ENCODE measurements around the gene DOCK4.

DOCK4 gene

GRCh38 chr7:112160771-112161150, 45.4 kb downstream of the DOCK4 start:
- peak; percentile 11 for FAIRE-seq

DNA sequence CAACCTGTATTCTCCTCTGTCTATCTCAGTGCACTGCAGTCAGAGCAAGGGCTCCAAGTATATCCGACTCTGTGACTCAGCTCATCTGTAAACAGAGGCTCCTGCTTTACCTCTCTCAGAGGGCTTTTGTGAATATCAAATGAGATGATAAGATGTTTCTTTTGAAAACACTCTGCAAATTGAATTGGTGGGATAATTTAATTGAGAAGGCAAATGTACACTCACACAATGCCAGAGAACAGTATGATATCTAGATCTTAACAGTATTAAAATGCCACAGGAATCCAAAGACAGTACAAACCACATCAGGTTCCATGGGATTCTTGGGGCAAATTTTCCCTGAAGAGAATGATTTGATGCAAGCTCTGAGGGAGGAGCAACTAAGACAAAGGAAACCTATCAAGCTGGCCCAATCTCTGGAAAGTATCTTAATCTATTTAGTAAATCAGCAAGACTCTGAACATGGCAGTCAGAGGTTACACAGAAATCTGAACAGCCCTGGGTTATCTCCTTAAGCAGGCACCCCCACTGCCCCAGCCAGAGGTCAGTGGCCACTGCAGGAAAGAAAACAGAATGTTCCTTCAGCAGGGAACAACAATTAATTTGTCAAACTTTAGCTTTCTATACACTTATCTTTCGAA, 45.9 kb downstream of the DOCK4 start:
- peak; percentile 83 for FAIRE-seq
- peak; percentile 64 for DNase-seq (ENCODE audit: low spot score)

More at GRCh38 chr7:112160771-112161150, 45.4 kb downstream of the DOCK4 start:
- no peak for DNase-seq (ENCODE audit: low spot score)

DNA sequence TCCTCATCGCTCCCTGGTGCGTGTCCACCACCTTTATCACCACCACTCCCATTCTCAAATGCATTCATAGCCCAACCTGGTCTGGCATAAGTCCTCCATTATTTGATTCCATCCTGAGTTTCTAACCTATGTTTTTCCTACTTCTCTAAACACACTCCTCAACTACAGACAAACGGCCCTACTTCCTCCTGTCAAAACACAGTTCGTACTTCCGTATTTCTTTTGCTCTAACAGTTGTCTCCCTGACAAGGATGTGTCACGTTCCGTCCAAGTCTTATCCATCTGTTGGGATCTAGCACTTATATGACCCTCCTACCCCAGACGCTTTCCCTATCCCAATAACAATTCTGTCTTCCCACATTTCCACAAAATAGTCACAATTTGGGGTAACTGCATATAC, 46.8 kb downstream of the DOCK4 start:
- FAIRE-seq = no peak
- no peak for DNase-seq (ENCODE audit: low spot score)

DNA sequence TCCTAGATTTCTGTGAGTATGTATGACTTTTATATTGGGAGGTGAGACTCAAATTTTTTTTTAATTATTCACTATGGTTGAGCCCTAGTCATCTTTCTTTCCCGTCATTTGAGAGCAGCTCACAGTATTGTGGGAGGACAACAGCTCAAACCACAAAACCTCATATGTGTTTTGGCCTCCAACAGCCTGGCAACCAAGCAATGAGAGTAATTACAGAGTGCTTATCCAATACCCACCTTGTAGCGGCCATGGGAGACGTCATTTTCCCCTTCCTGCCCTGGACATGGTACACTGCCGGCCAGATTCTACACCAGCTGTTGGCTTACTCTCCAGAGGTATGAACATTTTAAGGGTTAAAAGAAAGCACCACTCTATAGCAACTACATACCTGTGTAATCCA, 49.1 kb downstream of the DOCK4 start:
- DNase-seq (ENCODE audit: low spot score) = peak; percentile 99
- peak; percentile 99 for FAIRE-seq

DNA sequence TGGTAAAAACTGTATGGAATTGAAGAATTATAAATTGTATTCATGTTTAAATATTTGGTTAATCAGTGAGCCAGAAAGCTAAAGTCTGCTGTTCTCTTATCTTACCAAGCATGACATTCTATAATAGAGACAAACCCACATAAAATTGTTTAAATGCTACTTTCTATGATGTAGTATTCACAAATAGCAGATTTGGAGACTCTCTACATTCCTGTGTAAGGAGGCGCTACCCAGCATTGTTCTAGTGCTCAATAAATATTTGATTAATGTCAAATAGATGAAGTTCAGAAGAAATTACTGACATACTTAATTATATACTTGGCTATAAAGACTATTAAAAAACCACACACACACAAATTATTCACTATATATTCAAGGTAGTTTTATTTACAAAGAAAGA, 49.8 kb downstream of the DOCK4 start:
- DNase-seq (ENCODE audit: low spot score) = peak; percentile 35
- no peak for FAIRE-seq

DNA sequence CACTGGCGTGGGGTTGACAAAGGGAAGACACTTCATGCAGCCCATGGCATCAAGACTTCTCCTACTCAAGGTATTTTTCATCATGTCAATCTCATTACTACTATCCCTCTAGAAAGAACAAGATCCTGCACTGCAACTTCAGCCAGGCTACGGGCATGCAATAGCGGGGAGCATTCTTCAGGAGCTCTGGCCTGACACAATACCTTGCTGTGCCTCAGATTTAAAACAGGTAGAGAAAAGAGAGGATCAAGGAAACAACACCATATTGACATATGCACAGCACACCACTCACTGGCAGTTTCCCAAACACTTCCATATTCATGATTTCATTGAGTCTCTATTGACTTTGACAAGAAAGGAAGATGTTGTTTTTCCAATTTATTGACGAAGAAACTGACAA, 51.5 kb downstream of the DOCK4 start:
- FAIRE-seq = no peak

DNA sequence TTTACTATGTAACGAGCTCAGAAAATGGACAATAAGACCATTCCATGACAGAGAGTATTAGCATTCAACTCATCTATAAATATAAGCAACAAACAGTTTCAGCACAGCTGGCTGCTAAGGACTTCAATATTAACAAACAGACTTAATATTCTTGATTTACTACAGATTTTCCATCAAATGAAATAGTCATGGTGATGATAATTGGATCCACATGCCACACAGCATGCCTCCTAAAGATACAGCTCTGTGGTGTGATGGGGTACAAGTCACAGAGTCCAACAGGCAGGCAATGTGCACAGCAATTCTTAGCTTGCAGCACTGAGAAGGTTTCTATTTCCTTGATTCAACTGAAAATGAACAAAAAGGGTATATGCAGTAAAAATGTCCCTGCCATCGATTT, 54.0 kb downstream of the DOCK4 start:
- no peak for FAIRE-seq

More for the DNA sequence above, 51.5 kb downstream of the DOCK4 start:
- no peak for DNase-seq (ENCODE audit: low spot score)

GRCh38 chr7:112150823-112151641, 55.2 kb downstream of the DOCK4 start:
- FAIRE-seq = no peak
- DNase-seq (ENCODE audit: low spot score) = peak; percentile 30

More for the DNA sequence above, 54.0 kb downstream of the DOCK4 start:
- no peak for DNase-seq (ENCODE audit: low spot score)

GRCh38 chr7:112149734-112150133, 56.5 kb downstream of the DOCK4 start:
- no peak for DNase-seq (ENCODE audit: low spot score)
- no peak for FAIRE-seq

DNA sequence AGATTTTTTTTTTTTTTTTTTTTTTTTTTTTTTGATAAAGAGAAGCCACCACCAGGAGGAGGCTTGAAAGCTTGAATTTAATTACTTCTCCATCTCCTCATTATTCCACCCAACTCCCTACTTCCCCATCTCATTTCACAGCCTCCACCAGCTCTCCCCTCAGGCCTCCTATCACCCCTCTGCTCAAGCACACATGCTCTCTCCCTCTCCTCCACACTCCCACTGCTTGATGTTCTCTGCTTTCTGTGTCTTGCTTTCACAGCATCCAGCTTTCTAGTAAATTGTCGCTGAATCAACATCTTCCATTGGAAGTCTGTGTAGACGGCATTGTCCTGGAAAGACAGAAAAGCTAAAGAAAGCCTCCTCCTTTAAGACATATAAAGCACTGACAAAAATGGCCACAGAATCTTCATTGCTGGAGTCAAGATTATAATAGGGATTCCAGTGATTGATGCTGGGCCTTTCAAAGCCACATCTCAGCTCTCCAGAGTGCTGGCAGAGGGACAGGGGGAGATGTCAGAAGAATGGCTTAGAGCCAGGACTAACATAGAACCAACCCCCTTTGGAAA, 58.3 kb downstream of the DOCK4 start:
- FAIRE-seq = no peak
- no peak for DNase-seq (ENCODE audit: low spot score)

DNA sequence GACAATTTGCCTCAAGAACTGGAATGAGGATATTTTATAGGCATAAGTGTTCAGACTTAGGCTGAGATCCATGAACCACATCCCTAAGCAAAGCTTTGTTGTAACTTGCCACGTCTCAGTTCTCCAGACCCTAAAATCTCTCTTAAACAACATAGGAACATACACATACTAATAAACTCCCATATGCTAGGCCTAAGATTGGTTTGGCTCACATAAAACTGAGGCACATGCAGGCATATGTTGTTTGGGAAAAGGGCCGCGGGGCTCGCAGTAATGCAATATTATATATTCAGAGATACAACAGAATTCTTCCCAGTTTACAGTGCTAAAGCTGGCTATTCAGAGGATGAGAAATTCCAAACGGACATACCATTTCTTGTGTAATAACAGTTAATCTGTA, 61.0 kb downstream of the DOCK4 start:
- FAIRE-seq = no peak
- no peak for DNase-seq (ENCODE audit: low spot score)

- no peak for FAIRE-seq
- DNase-seq (ENCODE audit: low spot score) = no peak
Observed at GRCh38 chr7:112144284-112145059, 61.7 kb downstream of the DOCK4 start.

DNA sequence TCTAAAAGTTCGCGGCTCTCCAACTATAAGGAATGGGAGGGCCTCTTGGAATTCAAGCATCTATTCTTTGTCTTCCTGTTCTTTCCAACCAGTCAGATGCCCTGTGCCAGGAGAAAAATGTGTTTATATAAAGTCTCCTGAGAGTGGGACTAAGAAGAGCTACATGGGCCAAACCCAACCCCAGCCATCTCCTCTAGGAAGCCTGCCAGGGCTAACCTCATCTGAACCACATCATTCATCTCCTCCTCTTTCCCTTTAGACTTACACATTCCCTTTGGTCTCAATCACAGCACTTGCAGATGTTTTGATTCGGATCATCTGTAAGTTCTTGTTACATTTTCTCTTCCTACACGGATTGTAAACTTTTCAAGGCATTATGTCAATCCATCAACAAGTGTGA, 62.6 kb downstream of the DOCK4 start:
- FAIRE-seq = no peak
- DNase-seq (ENCODE audit: low spot score) = no peak

- FAIRE-seq = no peak
- no peak for DNase-seq (ENCODE audit: low spot score)
Observed at GRCh38 chr7:112143136-112143535, 63.1 kb downstream of the DOCK4 start.

DNA sequence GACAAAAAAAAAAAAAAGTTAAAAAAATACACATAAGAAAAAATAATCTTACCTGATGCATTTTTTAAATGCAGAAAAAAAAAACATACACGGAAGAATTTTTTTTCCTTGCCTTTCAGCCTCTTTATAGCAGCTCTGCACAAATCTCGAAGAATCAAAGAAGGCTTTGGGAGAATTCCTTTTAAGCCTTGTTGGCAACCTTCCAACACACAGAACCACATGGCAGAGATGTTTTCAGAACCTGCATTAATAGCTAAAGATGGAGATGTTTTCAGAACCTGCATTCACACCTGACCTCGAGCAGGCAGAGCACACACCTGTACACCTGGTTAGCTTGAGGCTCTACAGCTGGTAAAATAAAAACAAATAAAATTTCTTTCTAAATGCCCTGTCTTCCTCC, 65.6 kb downstream of the DOCK4 start:
- no peak for FAIRE-seq
- DNase-seq (ENCODE audit: low spot score) = no peak

DNA sequence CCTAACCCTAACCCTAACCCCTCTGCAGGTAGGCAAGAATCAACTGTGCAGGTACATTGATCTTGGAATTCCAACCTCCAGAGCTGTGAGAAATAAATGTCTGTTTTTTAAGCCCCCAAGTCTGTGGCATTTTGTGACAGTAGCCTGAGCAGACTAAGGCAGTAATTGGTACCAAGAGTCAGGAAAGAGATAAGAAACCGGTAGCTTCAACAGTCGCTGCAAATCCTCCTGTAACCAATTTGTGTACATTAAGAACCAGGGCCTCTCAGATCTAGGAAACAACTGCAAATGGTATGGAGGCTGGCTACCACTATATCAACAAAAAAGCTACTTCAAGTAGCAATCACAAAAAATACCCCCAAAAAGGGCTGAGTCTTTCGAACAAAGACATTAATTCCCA, 67.3 kb downstream of the DOCK4 start:
- DNase-seq (ENCODE audit: low spot score) (no peak), FAIRE-seq (no peak)

DNA sequence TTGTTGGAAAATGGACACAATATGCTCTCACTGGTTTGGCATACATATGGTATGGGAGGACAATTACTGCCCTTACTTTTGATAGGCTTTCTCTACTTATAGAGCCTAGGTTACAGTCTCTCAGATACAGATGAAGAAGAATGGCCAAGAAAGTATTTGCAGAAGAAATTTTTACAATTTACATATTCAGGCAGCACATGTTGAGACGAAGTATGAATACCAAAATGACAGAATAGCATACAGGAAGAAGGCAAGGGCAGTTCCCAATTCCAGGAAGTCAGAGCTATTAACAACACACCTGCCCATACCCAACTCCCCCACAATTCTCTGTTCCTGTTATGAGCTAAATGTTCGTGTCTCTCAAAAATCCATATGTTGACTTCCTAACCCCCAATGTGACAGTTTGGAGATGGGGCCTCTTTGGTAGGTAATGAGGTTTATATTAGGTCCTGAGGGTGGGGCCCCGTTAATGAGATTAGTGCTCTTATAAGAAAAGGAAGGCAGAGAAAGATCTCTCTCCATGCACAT, 67.8 kb downstream of the DOCK4 start:
- DNase-seq (ENCODE audit: low spot score) (no peak), FAIRE-seq (no peak)

- FAIRE-seq (no peak), DNase-seq (ENCODE audit: low spot score) (no peak)
Observed at GRCh38 chr7:112137141-112138101, 68.8 kb downstream of the DOCK4 start.

DNA sequence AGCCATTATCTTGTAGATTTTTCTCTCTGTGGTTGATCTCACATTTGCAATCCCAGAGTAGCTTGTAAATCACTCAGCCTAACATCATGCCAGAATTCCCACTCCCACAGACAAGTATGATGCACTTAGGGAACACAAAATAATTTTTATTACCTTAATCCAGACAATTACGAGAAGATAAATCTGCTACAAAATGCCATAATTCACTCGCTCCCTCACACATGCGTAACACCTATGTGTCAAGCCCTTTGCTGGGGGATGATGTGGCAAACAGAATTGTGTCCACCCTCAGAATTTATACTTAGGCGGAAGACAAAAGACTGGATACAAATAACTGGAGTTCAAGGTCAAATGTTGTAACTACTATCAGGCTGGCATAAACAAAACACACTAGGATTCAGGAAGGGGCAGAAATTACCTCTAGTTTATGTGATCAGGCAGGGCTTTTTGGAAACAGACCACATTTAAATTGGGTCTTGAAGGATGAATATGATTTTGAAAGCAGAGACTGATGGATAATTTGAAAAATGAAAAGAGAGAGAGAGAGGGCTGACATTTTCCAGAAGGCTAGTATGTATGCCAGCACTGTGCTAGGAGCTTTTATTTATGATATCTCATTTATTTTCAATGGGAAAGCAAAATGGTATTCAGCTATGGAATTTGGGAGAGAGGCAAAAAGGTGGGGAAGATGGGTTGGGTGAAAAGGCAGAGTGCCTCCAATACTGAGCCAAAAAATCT, 69.8 kb downstream of the DOCK4 start:
- DNase-seq (ENCODE audit: low spot score) = no peak

GRCh38 chr7:112135815-112136214, 70.4 kb downstream of the DOCK4 start:
- FAIRE-seq (no peak), DNase-seq (ENCODE audit: low spot score) (no peak)

More for the DNA sequence above, 69.8 kb downstream of the DOCK4 start:
- FAIRE-seq = no peak

Data from RCC 7860 (cell line).